Ectodermal cell (in vitro differentiated cells): ENCODE results near the gene FXYD6.

ENCODE experiments used
- H3K27ac ChIP-seq: 2 replicates; pipeline ENCODE4 v1.7.0; 2013; ENCODE audit warnings: mild to moderate bottlenecking, low read depth, low read length; ENCODE audit not compliant: insufficient read depth, poor library complexity, severe bottlenecking
- H3K27me3 ChIP-seq: 2 replicates; pipeline ENCODE4 v1.7.0; 2013; ENCODE audit warnings: mild to moderate bottlenecking, low read length; ENCODE audit not compliant: insufficient read depth, control insufficient read depth, poor library complexity, severe bottlenecking
- H3K36me3 ChIP-seq: one replicate; pipeline ENCODE4 v1.7.0; 2013; ENCODE audit warnings: low read length; ENCODE audit not compliant: control insufficient read depth, insufficient read depth
- H3K4me1 ChIP-seq: one replicate; pipeline ENCODE4 v1.7.0; 2013; ENCODE audit warnings: low read length; ENCODE audit not compliant: control insufficient read depth, insufficient read depth
- H3K4me3 ChIP-seq: 2 replicates; pipeline ENCODE4 v1.7.0; 2013; ENCODE audit warnings: low read depth, low read length, control low read depth; ENCODE audit not compliant: insufficient read depth
- H3K9me3 ChIP-seq: 2 replicates; pipeline ENCODE4 v1.7.0; 2013; ENCODE audit warnings: mild to moderate bottlenecking, low read length, moderate library complexity; ENCODE audit not compliant: control insufficient read depth
- WGBS, 2 experiments: methylation state at CpG; one replicate each; pipeline ENCODE4 v1.1.7; 2013; ENCODE audit warnings: missing lambda C conversion rate in 2 of 2; 5-methylcytosine and 5-hydroxymethylcytosine counted together

The FXYD6 gene

GRCh38 chr11:117918366-117919255, 42.2 kb upstream of the FXYD6 start:
- 92 to 93% methylated on average over 17 of the region's 17 CpGs for WGBS, 2 experiments

GRCh38 chr11:117917591-117918151, 41.2 kb upstream of the FXYD6 start:
- no peak overlapping the region for H3K27ac ChIP-seq
- H3K9me3 ChIP-seq, result no peaks in the 10 kb centered on the region
- peaks cover 11% of the 10 kb centered on the region for H3K4me1 ChIP-seq
- H3K27me3 ChIP-seq, result no peaks in the 10 kb centered on the region
- H3K4me3 ChIP-seq, result no peak overlapping the region
- WGBS, 2 experiments, result 93 to 95% methylated on average over 5 of the region's 5 CpGs
- H3K36me3 ChIP-seq, result no peaks in the 10 kb centered on the region

More at GRCh38 chr11:117918366-117919255, 42.2 kb upstream of the FXYD6 start:
- H3K27ac ChIP-seq, result no peak overlapping the region
- no peaks in the 10 kb centered on the region for H3K36me3 ChIP-seq
- H3K9me3 ChIP-seq, result no peaks in the 10 kb centered on the region
- H3K4me1 ChIP-seq, result peaks cover 11% of the 10 kb centered on the region
- no peak overlapping the region for H3K4me3 ChIP-seq
- H3K27me3 ChIP-seq, result no peaks in the 10 kb centered on the region

GRCh38 chr11:117916956-117917355, 40.5 kb upstream of the FXYD6 start:
- H3K27me3 ChIP-seq, result no peaks in the 10 kb centered on the region
- 92 to 93% methylated on average over 11 of the region's 11 CpGs for WGBS, 2 experiments
- no peak overlapping the region for H3K27ac ChIP-seq

GRCh38 chr11:117915672-117916235, 39.3 kb upstream of the FXYD6 start:
- Histone ChIP-seq H3K36me3 (no peaks in the 10 kb centered on the region), H3K4me3 (no peak overlapping the region), H3K4me1 (peaks cover 11% of the 10 kb centered on the region), H3K9me3 (no peaks in the 10 kb centered on the region), H3K27ac (no peak overlapping the region), H3K27me3 (no peaks in the 10 kb centered on the region)
- WGBS, 2 experiments, result 90 to 92% methylated on average over 9 of the region's 9 CpGs

More at GRCh38 chr11:117916956-117917355, 40.5 kb upstream of the FXYD6 start:
- H3K4me1 ChIP-seq, result peaks cover 11% of the 10 kb centered on the region
- H3K36me3 ChIP-seq, result no peaks in the 10 kb centered on the region
- no peak overlapping the region for H3K4me3 ChIP-seq
- H3K9me3 ChIP-seq, result no peaks in the 10 kb centered on the region

- 64 to 69% methylated on average over 10 of the region's 10 CpGs for WGBS, 2 experiments
- H3K27me3 ChIP-seq, result no peaks in the 10 kb centered on the region
Observed at GRCh38 chr11:117914991-117915618, 38.6 kb upstream of the FXYD6 start.

GRCh38 chr11:117914398-117914761, 37.9 kb upstream of the FXYD6 start:
- Histone ChIP-seq H3K4me3 (no peak overlapping the region), H3K27ac (no peak overlapping the region), H3K9me3 (no peaks in the 10 kb centered on the region), H3K27me3 (no peaks in the 10 kb centered on the region), H3K4me1 (peaks cover 11% of the 10 kb centered on the region), H3K36me3 (no peaks in the 10 kb centered on the region)
- WGBS, 2 experiments, result 92 to 93% methylated on average over 5 of the region's 5 CpGs

More at GRCh38 chr11:117914991-117915618, 38.6 kb upstream of the FXYD6 start:
- no peaks in the 10 kb centered on the region for H3K36me3 ChIP-seq
- no peaks in the 10 kb centered on the region for H3K9me3 ChIP-seq
- H3K4me1 ChIP-seq, result peaks cover 11% of the 10 kb centered on the region
- no peak overlapping the region for H3K4me3 ChIP-seq
- no peak overlapping the region for H3K27ac ChIP-seq

- 93 to 96% methylated on average over 9 of the region's 9 CpGs for WGBS, 2 experiments
- Histone ChIP-seq H3K27me3 (no peaks in the 10 kb centered on the region), H3K27ac (no peak overlapping the region), H3K36me3 (no peaks in the 10 kb centered on the region), H3K4me1 (peaks cover 11% of the 10 kb centered on the region), H3K4me3 (no peak overlapping the region), H3K9me3 (no peaks in the 10 kb centered on the region)
Observed at GRCh38 chr11:117913736-117914397, 37.4 kb upstream of the FXYD6 start.

GRCh38 chr11:117912497-117912896, 36.0 kb upstream of the FXYD6 start:
- H3K9me3 ChIP-seq, result no peaks in the 10 kb centered on the region
- WGBS, 2 experiments, result 95 to 96% methylated on average over 7 of the region's 7 CpGs

GRCh38 chr11:117911694-117912093, 35.2 kb upstream of the FXYD6 start:
- H3K4me3 ChIP-seq, result no peak overlapping the region
- H3K4me1 ChIP-seq, result peaks cover 11% of the 10 kb centered on the region
- 90 to 94% methylated on average over 3 of the region's 3 CpGs for WGBS, 2 experiments
- no peak overlapping the region for H3K27ac ChIP-seq
- H3K36me3 ChIP-seq, result no peaks in the 10 kb centered on the region
- H3K9me3 ChIP-seq, result no peaks in the 10 kb centered on the region
- no peaks in the 10 kb centered on the region for H3K27me3 ChIP-seq

More at GRCh38 chr11:117912497-117912896, 36.0 kb upstream of the FXYD6 start:
- H3K27ac ChIP-seq, result no peak overlapping the region
- no peaks in the 10 kb centered on the region for H3K36me3 ChIP-seq
- no peaks in the 10 kb centered on the region for H3K27me3 ChIP-seq
- no peak overlapping the region for H3K4me3 ChIP-seq
- peaks cover 11% of the 10 kb centered on the region for H3K4me1 ChIP-seq
